Uterus (tissue), 4 donors: Measurements from ENCODE around the gene TMEM109. TPM values are rescaled to one million over a fixed set of nuclear protein-coding genes. Genes with fewer than 3 reads are reported as not detected.

Experiments used
- DNase-seq, 2 donors: peaks; one replicate each; pipeline ENCODE4 v3.0.0-alpha.2; 2019 to 2020
- H3K27ac ChIP-seq, 2 donors: fragments of 200-600 bp; sonication (generic); 1 replicate in 1 of 2; 2 replicates in 1 of 2; pipeline ENCODE4 v1.5.1; 2016 to 2018
- H3K27me3 ChIP-seq, 2 donors: fragments of 200-600 bp; sonication (generic); one replicate each; pipeline ENCODE4 v1.5.1; 2018 to 2019; ENCODE audit warnings: control low read depth in 1 of 2
- H3K36me3 ChIP-seq, 2 donors: fragments of 200-600 bp; sonication (generic); one replicate each; pipeline ENCODE4 v1.5.1; 2019; ENCODE audit warnings: control low read depth in 1 of 2
- H3K4me1 ChIP-seq, 2 donors: fragments of 200-600 bp; sonication (generic); one replicate each; pipeline ENCODE4 v1.5.1; 2018 to 2019; ENCODE audit warnings: control low read depth in 1 of 2
- H3K4me3 ChIP-seq, 2 donors: fragments of 200-600 bp; sonication (generic); 1 replicate in 1 of 2; 2 replicates in 1 of 2; pipeline ENCODE4 v1.5.1; 2018 to 2019; ENCODE audit warnings: mild to moderate bottlenecking in 1 of 2
- H3K9me3 ChIP-seq, 2 donors: fragments of 200-600 bp; sonication (generic); one replicate each; pipeline ENCODE4 v1.5.1; 2019; ENCODE audit warnings: control low read depth in 1 of 2
- CTCF ChIP-seq, 4 experiments: fragments of 200-600 bp in 2 of 4; fragments of 450-650 bp in 2 of 4; sonication (generic) in 2 of 4; IDR thresholded peaks; one replicate each; pipeline ENCODE4 v1.5.1; 2016 to 2019; ENCODE audit warnings: antibody characterized with exemption in 4 of 4, mild to moderate bottlenecking in 2 of 4, moderate library complexity in 1 of 4
- POLR2A ChIP-seq, 2 donors: fragments of 450-650 bp; IDR thresholded peaks; one replicate each; pipeline ENCODE4 v1.6.1; 2016; ENCODE audit warnings: antibody characterized with exemption in 2 of 2, mild to moderate bottlenecking in 1 of 2, moderate library complexity in 1 of 2
- intact Hi-C: fragments of 100-400 bp; cut with DNase I; formaldehyde crosslinking; loops from one replicate; pipeline ENCODE4 v1.15.1; 2023; ENCODE audit warnings: low total_unique reads
- total RNA-seq, 4 donors: library from RNA; depleted of rRNA in 3 of 4; stranded (reverse); fragments of >200 nt in 3 of 4; gene quantifications; one replicate each; pipeline versions ENCODE4 v1.1.0 to v1.2.4, GENCODE V29; 2014 to 2023
- donor health status: DM: yes; HTN: yes; CAD: no.

The TMEM109 gene
- total RNA-seq, 4 donors from 2014 or later = 37.1 to 155 (median 75.3) TPM

GRCh38 chr11:60927061-60927592 lies 13.2 kb downstream of the TMEM109 start:
- Histone ChIP-seq H3K4me1 (peaks cover 0 to 21% of the 10 kb centered on the region in 2 donors), H3K27ac (no peak overlapping the region), H3K36me3 (no peaks in the 10 kb centered on the region), H3K4me3 (no peak overlapping the region), H3K9me3 (no peaks in the 10 kb centered on the region), H3K27me3 (no peaks in the 10 kb centered on the region)
- DNase-seq = no peak
- TF ChIP-seq POLR2A (IDR thresholded peaks at IDR 0.05) = no peak
- intact Hi-C loops = no loop called here

- Histone ChIP-seq H3K27ac (no peak overlapping the region), H3K27me3 (no peaks in the 10 kb centered on the region), H3K4me1 (peaks cover 0 to 21% of the 10 kb centered on the region in 2 donors), H3K36me3 (no peaks in the 10 kb centered on the region), H3K4me3 (no peak overlapping the region), H3K9me3 (no peaks in the 10 kb centered on the region)
- intact Hi-C loops = no loop called here
- DNase-seq = no peak
- no peak for TF ChIP-seq CTCF (IDR thresholded peaks at IDR 0.05)
- TF ChIP-seq POLR2A (IDR thresholded peaks at IDR 0.05) = no peak
These were observed 13.6 kb downstream of the TMEM109 start for GRCh38 chr11:60927600-60927999.

- H3K4me3 ChIP-seq = no peak overlapping the region
- H3K9me3 ChIP-seq = no peaks in the 10 kb centered on the region
- no peak overlapping the region for H3K27ac ChIP-seq
- no peaks in the 10 kb centered on the region for H3K36me3 ChIP-seq
- H3K27me3 ChIP-seq = no peaks in the 10 kb centered on the region
- TF ChIP-seq CTCF (IDR thresholded peaks at IDR 0.05) = no peak
- no peak for TF ChIP-seq POLR2A (IDR thresholded peaks at IDR 0.05)
- intact Hi-C loops = no loop called here
- peaks cover 0 to 20% of the 10 kb centered on the region in 2 donors for H3K4me1 ChIP-seq
- no peak for DNase-seq
These were observed 14.6 kb downstream of the TMEM109 start for GRCh38 chr11:60928563-60929001.

GRCh38 chr11:60929764-60930163 lies 15.8 kb downstream of the TMEM109 start:
- Histone ChIP-seq H3K9me3 (no peaks in the 10 kb centered on the region), H3K27me3 (no peaks in the 10 kb centered on the region), H3K4me3 (no peak overlapping the region), H3K36me3 (no peaks in the 10 kb centered on the region), H3K4me1 (peaks cover 0 to 9% of the 10 kb centered on the region in 2 donors), H3K27ac (no peak overlapping the region)
- intact Hi-C loops = no loop called here
- DNase-seq = no peak
- TF ChIP-seq POLR2A (IDR thresholded peaks at IDR 0.05) (no peak), CTCF (IDR thresholded peaks at IDR 0.05) (no peak)

DNA sequence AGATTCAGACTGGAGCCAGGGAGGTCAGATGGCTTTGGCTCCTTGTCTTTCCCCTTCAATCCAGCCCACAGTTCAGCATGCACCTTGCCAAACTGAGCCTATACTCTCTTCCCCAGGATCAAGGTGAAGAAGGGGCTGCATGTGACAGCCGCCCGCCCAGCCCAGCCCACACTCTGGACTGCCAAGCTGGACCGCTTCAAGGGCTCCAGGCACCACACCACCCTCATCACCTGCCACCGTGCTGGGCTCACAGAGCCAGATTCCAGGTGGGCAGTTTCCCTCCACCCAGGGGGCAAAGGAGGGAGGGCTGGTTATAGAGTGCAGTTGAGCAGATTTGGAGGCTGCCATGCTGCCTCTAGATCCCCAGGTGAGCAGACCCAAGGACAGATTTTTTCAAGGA lies 16.4 kb downstream of the TMEM109 start:
- no peak overlapping the region for H3K4me3 ChIP-seq
- H3K9me3 ChIP-seq = no peaks in the 10 kb centered on the region
- TF ChIP-seq CTCF (IDR thresholded peaks at IDR 0.05) = no peak
- TF ChIP-seq POLR2A (IDR thresholded peaks at IDR 0.05) = no peak
- H3K27me3 ChIP-seq = no peaks in the 10 kb centered on the region
- no peak for DNase-seq
- intact Hi-C loops = no loop called here
- no peaks in the 10 kb centered on the region for H3K36me3 ChIP-seq
- H3K27ac ChIP-seq = no peak overlapping the region
- peaks cover 0 to 3% of the 10 kb centered on the region in 2 donors for H3K4me1 ChIP-seq

- no peaks in the 10 kb centered on the region for H3K4me1 ChIP-seq
- no peak overlapping the region for H3K4me3 ChIP-seq
- TF ChIP-seq POLR2A (IDR thresholded peaks at IDR 0.05) (no peak), CTCF (IDR thresholded peaks at IDR 0.05) (no peak)
- H3K27ac ChIP-seq = no peak overlapping the region
- H3K27me3 ChIP-seq = no peaks in the 10 kb centered on the region
- no peaks in the 10 kb centered on the region for H3K9me3 ChIP-seq
- no peaks in the 10 kb centered on the region for H3K36me3 ChIP-seq
- DNase-seq = no peak
- intact Hi-C loops = no loop called here
These were observed 18.0 kb downstream of the TMEM109 start for GRCh38 chr11:60931917-60932316.
